HFFc6 (cell line): ENCODE results near the gene GPRASP3. TPM values are rescaled to one million over a fixed set of nuclear protein-coding genes. Genes with fewer than 3 reads are reported as not detected.
A peak's percentile ranks its signal among the peaks of the same experiment; 100 is the strongest.
"Not testable (repeated sequence)": the region's sequence is repeated elsewhere in the genome, so short reads cannot be mapped to it uniquely, and the experiment has no call there.

Experiments used
- DNase-seq: peaks from one replicate; pipeline ENCODE4 v3.0.0-alpha.2; 2018
- H3K27ac Mint-ChIP-seq: 2 replicates; pipeline ENCODE4 v1.8.0; 2020; ENCODE audit warnings: mild to moderate bottlenecking, mixed read lengths
- H3K27me3 Mint-ChIP-seq: 2 replicates; pipeline ENCODE4 v1.8.0; 2021; ENCODE audit warnings: mild to moderate bottlenecking, moderate library complexity, mixed read lengths; ENCODE audit not compliant: insufficient read depth
- H3K36me3 Mint-ChIP-seq: 2 replicates; pipeline ENCODE4 v1.8.0; 2021; ENCODE audit warnings: low read depth, mixed read lengths
- H3K4me1 Mint-ChIP-seq: 2 replicates; pipeline ENCODE4 v1.8.0; 2020; ENCODE audit warnings: low read depth, mixed read lengths
- H3K4me3 Mint-ChIP-seq: 2 replicates; pipeline ENCODE4 v1.8.0; 2020; ENCODE audit warnings: mild to moderate bottlenecking, moderate library complexity, mixed read lengths
- H3K9me3 Mint-ChIP-seq: 2 replicates; pipeline ENCODE4 v1.8.0; 2020; ENCODE audit warnings: mild to moderate bottlenecking, mixed read lengths
- total RNA-seq, 6 experiments: library from RNA; stranded (reverse); fragmentation: NEBNext Ultra II Directional; extraction: Animal tissue kit (Norgen Biotek cat#: 25700); gene quantifications; 2 replicates in 1 of 6; 3 replicates in 5 of 6; pipeline ENCODE4 v1.2.3, GENCODE V29; 2021
- TF ChIP-seq, protein P1 (sequence below): fragments of 200-600 bp; sonication (generic); IDR thresholded peaks from 2 replicates; pipeline ENCODE4 v1.5.0; 2021; ENCODE audit warnings: antibody characterized with exemption, mild to moderate bottlenecking

GPRASP3 gene
- total RNA-seq, 6 experiments from 2014 or later, result 1.9 to 5.7 (median 5.4) TPM

DNA sequence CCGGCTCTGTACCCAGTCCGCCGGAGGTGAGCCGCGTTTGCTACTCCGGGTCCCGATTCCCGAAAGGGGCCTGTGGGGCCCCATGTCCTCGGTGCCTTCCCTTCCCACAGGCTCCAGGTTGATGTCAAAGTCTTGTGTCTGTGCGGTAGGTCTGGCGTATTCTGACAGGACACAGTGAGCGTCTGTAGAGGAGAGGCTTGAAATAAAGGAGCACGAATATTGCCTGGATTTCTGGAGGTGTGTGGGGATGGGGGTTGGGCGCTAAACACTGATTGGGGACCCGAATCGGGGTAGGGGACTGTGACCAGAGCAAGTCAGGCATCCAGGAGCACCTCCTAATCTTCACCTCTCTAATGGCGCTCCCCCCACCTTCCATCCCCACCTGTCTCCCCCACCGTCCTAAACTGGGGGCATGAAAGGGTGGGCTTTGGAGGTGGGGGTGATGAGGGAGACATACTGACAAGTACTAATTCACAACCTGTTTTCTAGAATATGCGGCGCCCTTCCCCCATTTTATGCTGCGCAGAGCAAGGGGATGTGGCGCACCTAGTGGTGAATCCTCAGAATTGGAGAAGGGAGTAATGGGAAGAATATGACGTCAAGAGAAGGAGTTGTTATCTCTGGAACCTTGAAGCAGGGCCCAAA is 7.4 kb upstream of the GPRASP3 start:
- DNase-seq, result peak; percentile 5
- peaks cover 5% of the 10 kb centered on the region for H3K27me3 Mint-ChIP-seq
- TF ChIP-seq, protein P1, sequence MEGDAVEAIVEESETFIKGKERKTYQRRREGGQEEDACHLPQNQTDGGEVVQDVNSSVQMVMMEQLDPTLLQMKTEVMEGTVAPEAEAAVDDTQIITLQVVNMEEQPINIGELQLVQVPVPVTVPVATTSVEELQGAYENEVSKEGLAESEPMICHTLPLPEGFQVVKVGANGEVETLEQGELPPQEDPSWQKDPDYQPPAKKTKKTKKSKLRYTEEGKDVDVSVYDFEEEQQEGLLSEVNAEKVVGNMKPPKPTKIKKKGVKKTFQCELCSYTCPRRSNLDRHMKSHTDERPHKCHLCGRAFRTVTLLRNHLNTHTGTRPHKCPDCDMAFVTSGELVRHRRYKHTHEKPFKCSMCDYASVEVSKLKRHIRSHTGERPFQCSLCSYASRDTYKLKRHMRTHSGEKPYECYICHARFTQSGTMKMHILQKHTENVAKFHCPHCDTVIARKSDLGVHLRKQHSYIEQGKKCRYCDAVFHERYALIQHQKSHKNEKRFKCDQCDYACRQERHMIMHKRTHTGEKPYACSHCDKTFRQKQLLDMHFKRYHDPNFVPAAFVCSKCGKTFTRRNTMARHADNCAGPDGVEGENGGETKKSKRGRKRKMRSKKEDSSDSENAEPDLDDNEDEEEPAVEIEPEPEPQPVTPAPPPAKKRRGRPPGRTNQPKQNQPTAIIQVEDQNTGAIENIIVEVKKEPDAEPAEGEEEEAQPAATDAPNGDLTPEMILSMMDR, result peak; percentile 73
- no peaks in the 10 kb centered on the region for H3K36me3 Mint-ChIP-seq
- peak overlapping the region; percentile 93 for H3K4me3 Mint-ChIP-seq
- peak overlapping the region; percentile 78 for H3K27ac Mint-ChIP-seq
- H3K4me1 Mint-ChIP-seq, result no peaks in the 10 kb centered on the region; the same call in 1 of the 2 replicates
- H3K9me3 Mint-ChIP-seq, result no peaks in the 10 kb centered on the region

GRCh38 chrX:102714994-102715393 is 5.5 kb upstream of the GPRASP3 start:
- H3K4me1 Mint-ChIP-seq, result no peaks in the 10 kb centered on the region; the same call in 1 of the 2 replicates
- no peak overlapping the region for H3K27ac Mint-ChIP-seq
- H3K4me3 Mint-ChIP-seq, result no peak overlapping the region
- TF ChIP-seq, protein P1, result peak; percentile 50
- no peaks in the 10 kb centered on the region for H3K36me3 Mint-ChIP-seq
- H3K27me3 Mint-ChIP-seq, result peaks cover 5% of the 10 kb centered on the region
- H3K9me3 Mint-ChIP-seq, result no peaks in the 10 kb centered on the region
- no peak for DNase-seq

- Mint-ChIP-seq H3K27ac (no peak overlapping the region), H3K36me3 (no peaks in the 10 kb centered on the region), H3K27me3 (peaks cover 7% of the 10 kb centered on the region), H3K9me3 (no peaks in the 10 kb centered on the region), H3K4me1 (peaks cover 4% of the 10 kb centered on the region), H3K4me3 (no peak overlapping the region)
- TF ChIP-seq, protein P1, result no peak
- no peak for DNase-seq
Measured at GRCh38 chrX:102715967-102716366, 4.6 kb upstream of the GPRASP3 start.

- H3K4me3 Mint-ChIP-seq, result peak overlapping the region; percentile 92; the same call in 1 of the 2 replicates
- not testable (repeated sequence) for DNase-seq, H3K36me3 Mint-ChIP-seq, H3K27me3 Mint-ChIP-seq, H3K9me3 Mint-ChIP-seq
- peak overlapping the region; percentile 11; the same call in 1 of the 2 replicates for H3K27ac Mint-ChIP-seq
- peaks cover 13% of the 10 kb centered on the region for H3K4me1 Mint-ChIP-seq
Measured at GRCh38 chrX:102721169-102721506, 595 bp downstream of the GPRASP3 start.

- Mint-ChIP-seq H3K4me3 (no peak overlapping the region), H3K27ac (no peak overlapping the region), H3K27me3 (peaks cover 2% of the 10 kb centered on the region; the same call in 1 of the 2 replicates), H3K36me3 (no peaks in the 10 kb centered on the region), H3K9me3 (no peaks in the 10 kb centered on the region), H3K4me1 (peaks cover 13% of the 10 kb centered on the region)
- TF ChIP-seq, protein P1, result no peak
- DNase-seq, result no peak
Measured at GRCh38 chrX:102723456-102723855, 2.9 kb downstream of the GPRASP3 start.

- Mint-ChIP-seq H3K9me3 (no peaks in the 10 kb centered on the region), H3K4me3 (no peak overlapping the region), H3K27me3 (no peaks in the 10 kb centered on the region), H3K27ac (no peak overlapping the region), H3K36me3 (no peaks in the 10 kb centered on the region), H3K4me1 (peaks cover 17% of the 10 kb centered on the region)
- DNase-seq, result no peak
- TF ChIP-seq, protein P1, result no peak
Measured at GRCh38 chrX:102727761-102728160, 7.2 kb downstream of the GPRASP3 start.
